Measurements from ENCODE around the gene PLA2G6.

The PLA2G6 gene

GRCh38 chr22:38220163-38220562 is 38.5 kb upstream of the PLA2G6 start:
- TF ChIP-seq CTCF (IDR thresholded peaks at IDR 0.05; ENCODE audit: low read depth, low read length, missing control alignments), result no peak
- H3K4me3 ChIP-seq (replicated peaks; ENCODE audit: low read depth, low read length), result no peak overlapping the region
- DNase-seq (ENCODE audit: extremely low read depth, low read depth), result no peak

GRCh38 chr22:38219632-38220031 is 38.0 kb upstream of the PLA2G6 start:
- TF ChIP-seq CTCF (IDR thresholded peaks at IDR 0.05; ENCODE audit: low read depth, low read length, missing control alignments), result no peak
- DNase-seq (ENCODE audit: extremely low read depth, low read depth), result no peak
- H3K4me3 ChIP-seq (replicated peaks; ENCODE audit: low read depth, low read length), result no peak overlapping the region

GRCh38 chr22:38218661-38219622 is 37.3 kb upstream of the PLA2G6 start:
- TF ChIP-seq CTCF (IDR thresholded peaks at IDR 0.05; ENCODE audit: low read depth, low read length, missing control alignments), result no peak
- DNase-seq (ENCODE audit: extremely low read depth, low read depth), result peak; percentile 75
- no peak overlapping the region for H3K4me3 ChIP-seq (replicated peaks; ENCODE audit: low read depth, low read length)

- no peak for TF ChIP-seq CTCF (IDR thresholded peaks at IDR 0.05; ENCODE audit: low read depth, low read length, missing control alignments)
- H3K4me3 ChIP-seq (replicated peaks; ENCODE audit: low read depth, low read length), result no peak overlapping the region
- no peak for DNase-seq (ENCODE audit: extremely low read depth, low read depth)
Measured at GRCh38 chr22:38215156-38216038, 33.8 kb upstream of the PLA2G6 start.

- TF ChIP-seq CTCF (IDR thresholded peaks at IDR 0.05; ENCODE audit: low read depth, low read length, missing control alignments), result no peak
- peak overlapping the region; percentile 13; the same call in 1 of the 2 replicates for H3K4me3 ChIP-seq (replicated peaks; ENCODE audit: low read depth, low read length)
- no peak for DNase-seq (ENCODE audit: extremely low read depth, low read depth)
Measured at GRCh38 chr22:38214302-38215056, 32.8 kb upstream of the PLA2G6 start.

GRCh38 chr22:38213990-38214301 is 32.3 kb upstream of the PLA2G6 start:
- peak overlapping the region; percentile 13; the same call in 1 of the 2 replicates for H3K4me3 ChIP-seq (replicated peaks; ENCODE audit: low read depth, low read length)
- no peak for DNase-seq (ENCODE audit: extremely low read depth, low read depth)
- TF ChIP-seq CTCF (IDR thresholded peaks at IDR 0.05; ENCODE audit: low read depth, low read length, missing control alignments), result no peak
